ENCODE results near the gene CNGA4.
"Not testable (repeated sequence)": the region's sequence is repeated elsewhere in the genome, so short reads cannot be mapped to it uniquely, and the experiment has no call there.

CNGA4 gene

GRCh38 chr11:6237761-6238302 lies 1.1 kb upstream of the CNGA4 start:
- H3K27ac Mint-ChIP-seq, result no peak overlapping the region
- no peaks in the 10 kb centered on the region for H3K9me3 Mint-ChIP-seq
- peaks cover 19% of the 10 kb centered on the region for H3K4me1 Mint-ChIP-seq (ENCODE audit: low read depth)
- peaks cover 4% of the 10 kb centered on the region for H3K27me3 Mint-ChIP-seq
- no peak overlapping the region for H3K4me3 Mint-ChIP-seq
- no peaks in the 10 kb centered on the region for H3K36me3 Mint-ChIP-seq (ENCODE audit: low read depth)

- Mint-ChIP-seq H3K4me1 (ENCODE audit: low read depth) (peaks cover 4% of the 10 kb centered on the region), H3K9me3 (no peaks in the 10 kb centered on the region), H3K36me3 (ENCODE audit: low read depth) (no peaks in the 10 kb centered on the region), H3K27me3 (peaks cover 13% of the 10 kb centered on the region), H3K27ac (no peak overlapping the region), H3K4me3 (no peak overlapping the region)
Observed at GRCh38 chr11:6240139-6240538, 1.2 kb downstream of the CNGA4 start.

GRCh38 chr11:6240781-6241180 lies 1.9 kb downstream of the CNGA4 start:
- no peak overlapping the region for H3K27ac Mint-ChIP-seq
- H3K4me3 Mint-ChIP-seq, result no peak overlapping the region
- no peaks in the 10 kb centered on the region for H3K4me1 Mint-ChIP-seq (ENCODE audit: low read depth)
- H3K36me3 Mint-ChIP-seq (ENCODE audit: low read depth), result no peaks in the 10 kb centered on the region
- peaks cover 13% of the 10 kb centered on the region for H3K27me3 Mint-ChIP-seq
- H3K9me3 Mint-ChIP-seq, result no peaks in the 10 kb centered on the region

- Mint-ChIP-seq H3K9me3 (no peaks in the 10 kb centered on the region), H3K36me3 (ENCODE audit: low read depth) (no peaks in the 10 kb centered on the region), H3K4me1 (ENCODE audit: low read depth) (no peaks in the 10 kb centered on the region), H3K27me3 (peaks cover 13% of the 10 kb centered on the region), H3K27ac (no peak overlapping the region), H3K4me3 (no peak overlapping the region)
Observed at GRCh38 chr11:6241316-6241715, 2.4 kb downstream of the CNGA4 start.

GRCh38 chr11:6245536-6245935 lies 6.6 kb downstream of the CNGA4 start:
- Mint-ChIP-seq H3K4me3 (no peak overlapping the region), H3K4me1 (ENCODE audit: low read depth) (no peaks in the 10 kb centered on the region), H3K9me3 (no peaks in the 10 kb centered on the region), H3K36me3 (ENCODE audit: low read depth) (no peaks in the 10 kb centered on the region), H3K27me3 (peaks cover 13% of the 10 kb centered on the region), H3K27ac (no peak overlapping the region)

GRCh38 chr11:6248248-6248647 lies 9.4 kb downstream of the CNGA4 start:
- Mint-ChIP-seq H3K36me3 (ENCODE audit: low read depth) (no peaks in the 10 kb centered on the region), H3K27me3 (peaks cover 8% of the 10 kb centered on the region), H3K4me3 (no peak overlapping the region), H3K27ac (no peak overlapping the region), H3K9me3 (no peaks in the 10 kb centered on the region), H3K4me1 (ENCODE audit: low read depth) (no peaks in the 10 kb centered on the region)

- H3K4me3 Mint-ChIP-seq; H3K9me3 Mint-ChIP-seq; H3K4me1 Mint-ChIP-seq (ENCODE audit: low read depth); H3K36me3 Mint-ChIP-seq (ENCODE audit: low read depth); H3K27ac Mint-ChIP-seq; H3K27me3 Mint-ChIP-seq: not testable (repeated sequence)
Observed at GRCh38 chr11:6248897-6249296, 10.0 kb downstream of the CNGA4 start.

- H3K36me3 Mint-ChIP-seq (ENCODE audit: low read depth), result no peaks in the 10 kb centered on the region
- no peaks in the 10 kb centered on the region for H3K27me3 Mint-ChIP-seq
- H3K4me1 Mint-ChIP-seq (ENCODE audit: low read depth), result no peaks in the 10 kb centered on the region
- no peak overlapping the region for H3K27ac Mint-ChIP-seq
- H3K9me3 Mint-ChIP-seq, result no peaks in the 10 kb centered on the region
- no peak overlapping the region for H3K4me3 Mint-ChIP-seq
Observed at GRCh38 chr11:6249770-6250555, 11.1 kb downstream of the CNGA4 start.

GRCh38 chr11:6251120-6251733 lies 12.3 kb downstream of the CNGA4 start:
- no peak overlapping the region for H3K4me3 Mint-ChIP-seq
- H3K27me3 Mint-ChIP-seq, result no peaks in the 10 kb centered on the region
- no peak overlapping the region for H3K27ac Mint-ChIP-seq

GRCh38 chr11:6251990-6252473 lies 13.1 kb downstream of the CNGA4 start:
- no peak overlapping the region for H3K4me3 Mint-ChIP-seq
- no peaks in the 10 kb centered on the region for H3K27me3 Mint-ChIP-seq
- no peak overlapping the region for H3K27ac Mint-ChIP-seq
- H3K36me3 Mint-ChIP-seq (ENCODE audit: low read depth), result no peaks in the 10 kb centered on the region
- H3K9me3 Mint-ChIP-seq, result no peaks in the 10 kb centered on the region
- no peaks in the 10 kb centered on the region for H3K4me1 Mint-ChIP-seq (ENCODE audit: low read depth)

More at GRCh38 chr11:6251120-6251733, 12.3 kb downstream of the CNGA4 start:
- H3K36me3 Mint-ChIP-seq (ENCODE audit: low read depth), result no peaks in the 10 kb centered on the region
- no peaks in the 10 kb centered on the region for H3K9me3 Mint-ChIP-seq
- H3K4me1 Mint-ChIP-seq (ENCODE audit: low read depth), result no peaks in the 10 kb centered on the region

GRCh38 chr11:6253197-6253596 lies 14.3 kb downstream of the CNGA4 start:
- Mint-ChIP-seq H3K27ac (no peak overlapping the region), H3K27me3 (peaks cover 3% of the 10 kb centered on the region), H3K36me3 (ENCODE audit: low read depth) (no peaks in the 10 kb centered on the region), H3K4me1 (ENCODE audit: low read depth) (no peaks in the 10 kb centered on the region), H3K9me3 (no peaks in the 10 kb centered on the region), H3K4me3 (no peak overlapping the region)

- Mint-ChIP-seq H3K36me3 (ENCODE audit: low read depth) (no peaks in the 10 kb centered on the region), H3K4me3 (no peak overlapping the region), H3K9me3 (no peaks in the 10 kb centered on the region)
Observed at GRCh38 chr11:6258141-6258540, 19.3 kb downstream of the CNGA4 start.

GRCh38 chr11:6258571-6259081 lies 19.7 kb downstream of the CNGA4 start:
- H3K9me3 Mint-ChIP-seq, result no peaks in the 10 kb centered on the region
- no peaks in the 10 kb centered on the region for H3K36me3 Mint-ChIP-seq (ENCODE audit: low read depth)
- H3K4me1 Mint-ChIP-seq (ENCODE audit: low read depth), result no peaks in the 10 kb centered on the region
- peaks cover 13% of the 10 kb centered on the region for H3K27me3 Mint-ChIP-seq
- H3K4me3 Mint-ChIP-seq, result no peak overlapping the region
- H3K27ac Mint-ChIP-seq, result no peak overlapping the region

More at GRCh38 chr11:6258141-6258540, 19.3 kb downstream of the CNGA4 start:
- Mint-ChIP-seq H3K27ac (no peak overlapping the region), H3K4me1 (ENCODE audit: low read depth) (no peaks in the 10 kb centered on the region), H3K27me3 (peaks cover 13% of the 10 kb centered on the region)

GRCh38 chr11:6260207-6260726 lies 21.4 kb downstream of the CNGA4 start:
- Mint-ChIP-seq H3K4me1 (ENCODE audit: low read depth) (no peaks in the 10 kb centered on the region), H3K36me3 (ENCODE audit: low read depth) (no peaks in the 10 kb centered on the region), H3K27ac (no peak overlapping the region), H3K27me3 (peaks cover 16% of the 10 kb centered on the region), H3K9me3 (no peaks in the 10 kb centered on the region), H3K4me3 (no peak overlapping the region)

- Mint-ChIP-seq H3K27ac (no peak overlapping the region), H3K9me3 (no peaks in the 10 kb centered on the region), H3K4me1 (ENCODE audit: low read depth) (no peaks in the 10 kb centered on the region), H3K4me3 (no peak overlapping the region), H3K36me3 (ENCODE audit: low read depth) (no peaks in the 10 kb centered on the region), H3K27me3 (peaks cover 16% of the 10 kb centered on the region)
Observed at GRCh38 chr11:6263662-6264061, 24.8 kb downstream of the CNGA4 start.
